Measurements from ENCODE around the gene NELL2.
"Not testable (repeated sequence)": the region's sequence is repeated elsewhere in the genome, so short reads cannot be mapped to it uniquely, and the experiment has no call there.

The NELL2 gene

GRCh38 chr12:44774815-44775411 lies 101.2 kb downstream of the NELL2 start:
- DNase-seq, result peak; percentile 5

- no peak for DNase-seq
Measured at GRCh38 chr12:44771485-44772021, 104.6 kb downstream of the NELL2 start.

GRCh38 chr12:44765796-44766195 lies 110.3 kb downstream of the NELL2 start:
- no peak for DNase-seq

GRCh38 chr12:44763021-44763420 lies 113.1 kb downstream of the NELL2 start:
- no peak for DNase-seq

GRCh38 chr12:44759289-44759688 lies 116.8 kb downstream of the NELL2 start:
- no peak for DNase-seq

GRCh38 chr12:44750468-44750867 lies 125.6 kb downstream of the NELL2 start:
- DNase-seq, result no peak

GRCh38 chr12:44749566-44749965 lies 126.5 kb downstream of the NELL2 start:
- no peak for DNase-seq

GRCh38 chr12:44748950-44749468 lies 127.1 kb downstream of the NELL2 start:
- no peak for DNase-seq

GRCh38 chr12:44741292-44741980 lies 134.7 kb downstream of the NELL2 start:
- DNase-seq, result not testable (repeated sequence)

- no peak for DNase-seq
Measured at GRCh38 chr12:44738051-44738450, 138.1 kb downstream of the NELL2 start.

GRCh38 chr12:44728566-44728965 lies 147.5 kb downstream of the NELL2 start:
- no peak for DNase-seq

- DNase-seq, result no peak
Measured at GRCh38 chr12:44720265-44720664, 155.8 kb downstream of the NELL2 start.

GRCh38 chr12:44717612-44718011 lies 158.5 kb downstream of the NELL2 start:
- DNase-seq, result no peak

- no peak for DNase-seq
Measured at GRCh38 chr12:44716711-44717110, 159.4 kb downstream of the NELL2 start.

- no peak for DNase-seq
Measured at GRCh38 chr12:44711736-44712135, 164.4 kb downstream of the NELL2 start.

GRCh38 chr12:44709166-44709565 lies 166.9 kb downstream of the NELL2 start:
- no peak for DNase-seq

- DNase-seq, result no peak
Measured at GRCh38 chr12:44708218-44708617, 167.9 kb downstream of the NELL2 start.

- no peak for DNase-seq
Measured at GRCh38 chr12:44703182-44703910, 172.8 kb downstream of the NELL2 start.

GRCh38 chr12:44697511-44697910 lies 178.6 kb downstream of the NELL2 start:
- no peak for DNase-seq

- no peak for DNase-seq
Measured at GRCh38 chr12:44696542-44696941, 179.6 kb downstream of the NELL2 start.

GRCh38 chr12:44694017-44694416 lies 182.1 kb downstream of the NELL2 start:
- DNase-seq, result no peak

- no peak for DNase-seq
Measured at GRCh38 chr12:44689587-44689986, 186.5 kb downstream of the NELL2 start.

GRCh38 chr12:44686821-44687432 lies 189.2 kb downstream of the NELL2 start:
- DNase-seq, result not testable (repeated sequence)
